Vagina (tissue), 2 donors: ENCODE results near the gene PRODH2. TPM values are rescaled to one million over a fixed set of nuclear protein-coding genes. Genes with fewer than 3 reads are reported as not detected.

Experiments
- DNase-seq, 2 donors: peaks; one replicate each; pipeline ENCODE4 v3.0.0-alpha.2; 2017; ENCODE audit errors: extremely low spot score in 2 of 2
- H3K27ac ChIP-seq: fragments of 200-600 bp; sonication (generic); one replicate; pipeline ENCODE4 v1.5.1; 2019
- H3K27me3 ChIP-seq: fragments of 200-600 bp; sonication (generic); one replicate; pipeline ENCODE4 v1.5.1; 2019
- H3K36me3 ChIP-seq, 2 donors: fragments of 200-600 bp; sonication (generic); one replicate each; pipeline ENCODE4 v1.5.1; 2017 to 2019
- H3K4me1 ChIP-seq: fragments of 200-600 bp; sonication (generic); one replicate; pipeline ENCODE4 v1.5.1; 2019
- H3K4me3 ChIP-seq, 2 donors: fragments of 200-600 bp; sonication (generic); 1 replicate in 1 of 2; 2 replicates in 1 of 2; pipeline ENCODE4 v1.5.1; 2016 to 2019
- H3K9me3 ChIP-seq: fragments of 200-600 bp; sonication (generic); one replicate; pipeline ENCODE4 v1.5.1; 2019
- POLR2A ChIP-seq, 2 donors: fragments of 450-650 bp; IDR thresholded peaks; one replicate each; pipeline ENCODE4 v1.6.1; 2017; ENCODE audit warnings: antibody characterized with exemption in 2 of 2, mild to moderate bottlenecking in 2 of 2, moderate library complexity in 2 of 2
- POLR2AphosphoS5 ChIP-seq, 2 donors: sonication (generic); formaldehyde crosslinking; IDR thresholded peaks; one replicate each; pipeline ENCODE4 v1.9.0; 2017; ENCODE audit warnings: antibody characterized with exemption in 2 of 2, mild to moderate bottlenecking in 2 of 2, low read depth in 1 of 2; ENCODE audit not compliant: insufficient read depth in 1 of 2
- intact Hi-C: fragments of 100-400 bp; cut with DNase I; formaldehyde crosslinking; loops from one replicate; pipeline ENCODE4 v1.15.1; 2023
- total RNA-seq: library from RNA; depleted of rRNA; stranded (reverse); fragments of >200 nt; gene quantifications from one replicate; pipeline ENCODE4 v1.2.3, GENCODE V29; 2016
- TF ChIP-seq, protein P1 (sequence below), 3 experiments: fragments of 450-650 bp in 2 of 3; fragments of 200-600 bp in 1 of 3; sonication (generic) in 1 of 3; IDR thresholded peaks; one replicate each; pipeline ENCODE4 v1.5.1; 2017 to 2019; ENCODE audit warnings: antibody characterized with exemption in 3 of 3, mild to moderate bottlenecking in 2 of 3, moderate library complexity in 2 of 3

Gene PRODH2
- total RNA-seq, 1 donor from 2014 or later = not detected

DNA sequence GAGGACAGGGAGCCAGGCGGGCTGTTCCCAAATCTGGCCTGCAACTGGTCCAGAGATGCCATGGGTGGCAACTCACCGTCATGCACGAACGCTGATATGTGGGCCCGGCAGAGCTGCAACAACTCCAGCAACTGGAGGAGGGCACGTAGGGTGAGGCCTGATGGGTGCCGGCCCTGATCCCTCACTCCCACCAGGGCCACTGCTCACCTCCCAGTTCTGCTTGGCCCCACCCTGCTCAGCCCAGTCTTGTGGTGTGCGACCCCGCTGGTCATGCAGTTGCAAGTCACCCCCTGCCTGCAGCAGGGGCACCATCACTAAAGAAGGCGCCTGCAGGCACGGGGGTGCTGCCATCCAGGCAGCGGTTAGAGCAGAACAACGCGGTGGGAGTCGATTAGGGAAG lies 20.3 kb downstream of the PRODH2 start:
- Histone ChIP-seq H3K27me3 (no peaks in the 10 kb centered on the region), H3K27ac (no peak overlapping the region), H3K4me3 (no peak overlapping the region), H3K9me3 (no peaks in the 10 kb centered on the region), H3K36me3 (no peaks in the 10 kb centered on the region), H3K4me1 (peaks cover 1% of the 10 kb centered on the region)
- TF ChIP-seq, protein P1, sequence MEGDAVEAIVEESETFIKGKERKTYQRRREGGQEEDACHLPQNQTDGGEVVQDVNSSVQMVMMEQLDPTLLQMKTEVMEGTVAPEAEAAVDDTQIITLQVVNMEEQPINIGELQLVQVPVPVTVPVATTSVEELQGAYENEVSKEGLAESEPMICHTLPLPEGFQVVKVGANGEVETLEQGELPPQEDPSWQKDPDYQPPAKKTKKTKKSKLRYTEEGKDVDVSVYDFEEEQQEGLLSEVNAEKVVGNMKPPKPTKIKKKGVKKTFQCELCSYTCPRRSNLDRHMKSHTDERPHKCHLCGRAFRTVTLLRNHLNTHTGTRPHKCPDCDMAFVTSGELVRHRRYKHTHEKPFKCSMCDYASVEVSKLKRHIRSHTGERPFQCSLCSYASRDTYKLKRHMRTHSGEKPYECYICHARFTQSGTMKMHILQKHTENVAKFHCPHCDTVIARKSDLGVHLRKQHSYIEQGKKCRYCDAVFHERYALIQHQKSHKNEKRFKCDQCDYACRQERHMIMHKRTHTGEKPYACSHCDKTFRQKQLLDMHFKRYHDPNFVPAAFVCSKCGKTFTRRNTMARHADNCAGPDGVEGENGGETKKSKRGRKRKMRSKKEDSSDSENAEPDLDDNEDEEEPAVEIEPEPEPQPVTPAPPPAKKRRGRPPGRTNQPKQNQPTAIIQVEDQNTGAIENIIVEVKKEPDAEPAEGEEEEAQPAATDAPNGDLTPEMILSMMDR (IDR thresholded peaks at IDR 0.05) = no peak
- TF ChIP-seq POLR2AphosphoS5 (IDR thresholded peaks at IDR 0.05; ENCODE audit: insufficient read depth in 1 of 2, low read depth in 1 of 2) (no peak), POLR2A (IDR thresholded peaks at IDR 0.05) (no peak)
- no peak for DNase-seq
- intact Hi-C loops = no loop called here

DNA sequence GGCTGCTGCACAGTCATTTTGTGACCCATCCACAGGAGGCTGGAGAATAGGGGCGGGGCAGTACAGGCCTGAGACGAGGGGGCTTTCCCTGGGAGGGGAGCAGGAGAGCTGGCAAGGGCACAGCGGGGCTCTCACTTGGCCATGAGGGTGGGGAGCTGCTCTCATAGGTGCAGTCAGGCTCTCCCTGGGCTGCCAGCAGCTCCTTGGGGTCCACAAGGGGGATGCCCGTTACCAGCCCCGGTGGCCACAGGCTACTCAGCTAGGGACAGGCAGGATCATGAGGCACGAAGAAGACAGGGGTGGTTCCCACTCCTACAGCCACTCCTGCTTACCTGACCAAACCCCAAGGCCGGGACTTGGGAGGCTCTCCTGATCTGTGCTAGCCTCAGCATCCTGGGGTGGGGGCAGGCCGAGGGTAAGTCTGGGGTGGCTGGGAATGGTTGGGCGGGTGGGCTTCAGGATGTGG lies 20.8 kb downstream of the PRODH2 start:
- no peak for DNase-seq
- no peaks in the 10 kb centered on the region for H3K36me3 ChIP-seq
- no peaks in the 10 kb centered on the region for H3K27me3 ChIP-seq
- H3K4me1 ChIP-seq = no peaks in the 10 kb centered on the region
- no peak overlapping the region for H3K27ac ChIP-seq
- intact Hi-C loops = no loop called here
- no peak overlapping the region for H3K4me3 ChIP-seq
- TF ChIP-seq, protein P1 (IDR thresholded peaks at IDR 0.05) = no peak
- TF ChIP-seq POLR2AphosphoS5 (IDR thresholded peaks at IDR 0.05; ENCODE audit: insufficient read depth in 1 of 2, low read depth in 1 of 2) (no peak), POLR2A (IDR thresholded peaks at IDR 0.05) (no peak)
- H3K9me3 ChIP-seq = no peaks in the 10 kb centered on the region

DNA sequence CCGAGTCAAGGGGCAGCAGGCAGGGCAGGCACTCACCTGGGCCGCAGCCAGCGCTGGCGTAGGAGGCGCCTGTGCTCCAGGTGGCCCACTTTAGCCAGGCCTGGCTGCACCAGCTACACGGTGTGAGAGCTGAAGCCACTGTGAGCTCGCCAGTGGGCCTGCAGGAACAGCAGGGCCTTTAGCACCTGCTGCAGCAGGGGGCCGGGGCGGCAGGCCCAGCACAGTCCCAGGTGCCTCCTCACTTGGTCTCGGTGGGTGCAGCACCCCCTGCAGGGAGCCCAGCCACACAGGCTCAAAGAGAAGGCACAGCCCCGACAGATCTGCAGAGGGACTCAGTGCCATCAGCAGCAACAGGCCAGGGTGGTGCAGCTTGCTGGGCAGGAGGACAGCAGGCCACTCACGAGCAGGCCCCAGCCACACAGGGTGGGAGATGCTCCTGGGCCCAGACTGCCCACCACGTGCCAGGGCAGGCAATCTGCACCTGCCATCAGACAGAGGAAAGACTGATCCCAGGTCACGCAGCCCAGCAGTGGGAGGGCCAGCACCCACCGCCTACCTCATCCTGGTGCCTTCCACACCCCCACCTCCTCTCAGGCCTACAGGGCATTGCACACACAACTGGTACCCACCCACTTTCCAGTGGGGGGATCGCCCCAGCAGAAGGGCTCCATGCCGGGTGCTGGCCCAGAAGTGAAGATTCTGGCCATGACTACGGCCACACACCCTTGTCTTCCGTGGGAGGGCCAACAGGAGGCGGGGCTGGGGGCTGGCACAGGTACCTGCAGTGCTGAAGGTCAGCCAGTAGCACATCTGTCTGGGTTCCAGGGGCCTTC lies 21.4 kb downstream of the PRODH2 start:
- Histone ChIP-seq H3K9me3 (no peaks in the 10 kb centered on the region), H3K36me3 (no peaks in the 10 kb centered on the region), H3K27ac (no peak overlapping the region), H3K27me3 (no peaks in the 10 kb centered on the region), H3K4me3 (no peak overlapping the region), H3K4me1 (no peaks in the 10 kb centered on the region)
- intact Hi-C loops = no loop called here
- TF ChIP-seq POLR2A (IDR thresholded peaks at IDR 0.05) = no peak
- TF ChIP-seq, protein P1 (IDR thresholded peaks at IDR 0.05) = no peak
- TF ChIP-seq POLR2AphosphoS5 (IDR thresholded peaks at IDR 0.05; ENCODE audit: insufficient read depth in 1 of 2, low read depth in 1 of 2) = no peak
- DNase-seq = no peak

DNA sequence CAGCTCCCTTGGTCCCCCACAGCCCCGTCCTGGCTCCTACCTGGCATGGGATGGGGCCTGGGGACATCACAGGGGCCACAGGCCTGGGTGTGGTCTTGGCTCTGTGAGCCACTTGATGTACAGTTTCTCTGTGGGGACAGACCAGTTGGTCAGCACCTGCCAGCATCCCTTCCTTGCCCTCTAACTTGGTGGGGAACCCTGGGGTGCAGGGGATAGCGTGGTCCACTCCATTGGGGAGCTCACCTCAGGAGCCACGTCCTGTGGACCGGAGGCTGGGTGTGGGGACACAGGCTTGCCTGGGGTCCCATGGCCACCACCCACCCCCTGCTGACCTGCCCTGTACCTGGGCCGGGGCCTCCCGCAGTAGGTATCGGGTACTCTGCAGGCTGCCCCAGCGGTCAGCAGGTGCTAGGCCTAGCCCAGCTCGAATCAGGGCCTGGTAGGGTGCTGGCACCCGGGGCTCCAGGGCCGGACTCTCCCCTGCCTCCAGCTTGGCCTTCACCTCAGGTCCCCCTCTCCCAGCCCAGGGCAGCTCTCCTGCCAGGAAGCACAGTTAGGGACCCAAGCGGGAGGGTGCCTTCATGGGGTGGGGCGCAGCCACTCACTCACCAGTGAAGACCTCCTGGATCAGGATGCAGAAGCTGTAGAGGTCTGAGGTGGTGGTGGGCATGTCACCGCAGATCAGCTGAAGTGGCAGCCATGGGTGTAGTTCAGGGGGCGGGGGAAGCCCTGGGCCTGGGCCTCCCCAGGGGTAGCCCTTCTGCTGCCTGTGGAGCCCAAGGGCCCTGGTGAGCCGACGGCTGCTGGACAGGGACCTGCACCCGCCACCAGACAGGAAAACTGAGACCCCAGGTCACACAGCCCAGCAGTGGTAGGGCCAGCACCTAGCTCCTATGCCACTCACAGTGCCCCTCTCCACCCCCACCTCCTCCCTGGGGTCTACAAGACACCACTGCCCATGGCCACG lies 22.4 kb downstream of the PRODH2 start:
- H3K36me3 ChIP-seq = no peaks in the 10 kb centered on the region
- TF ChIP-seq POLR2A (IDR thresholded peaks at IDR 0.05) = no peak
- TF ChIP-seq, protein P1 (IDR thresholded peaks at IDR 0.05) = no peak
- TF ChIP-seq POLR2AphosphoS5 (IDR thresholded peaks at IDR 0.05; ENCODE audit: insufficient read depth in 1 of 2, low read depth in 1 of 2) = no peak
- DNase-seq = no peak
- intact Hi-C loops = no loop called here
- no peak overlapping the region for H3K4me3 ChIP-seq
- no peaks in the 10 kb centered on the region for H3K9me3 ChIP-seq
- no peaks in the 10 kb centered on the region for H3K27me3 ChIP-seq
- H3K27ac ChIP-seq = no peak overlapping the region
- no peaks in the 10 kb centered on the region for H3K4me1 ChIP-seq
